DMS114 treated with DMSO at 0.1 percent for 48 hours (cell line): ENCODE results near the gene MAML2.
"Not testable (repeated sequence)": the region's sequence is repeated elsewhere in the genome, so short reads cannot be mapped to it uniquely, and the experiment has no call there.

Source experiments
- DNase-seq: peaks from one replicate; lab custom pipeline; 2025; ENCODE audit not compliant: unreplicated experiment; lab: John Stamatoyannopoulos, UW

Gene MAML2

GRCh38 chr11:96191752-96192151 lies 151.2 kb downstream of the MAML2 start:
- DNase-seq: no peak

- no peak for DNase-seq
Observed at GRCh38 chr11:96189351-96189750, 153.6 kb downstream of the MAML2 start.

GRCh38 chr11:96188243-96189006 lies 154.6 kb downstream of the MAML2 start:
- no peak for DNase-seq

GRCh38 chr11:96187822-96188221 lies 155.2 kb downstream of the MAML2 start:
- no peak for DNase-seq

GRCh38 chr11:96186806-96187205 lies 156.2 kb downstream of the MAML2 start:
- DNase-seq: no peak

GRCh38 chr11:96185220-96185768 lies 157.7 kb downstream of the MAML2 start:
- DNase-seq: no peak

GRCh38 chr11:96180937-96181336 lies 162.1 kb downstream of the MAML2 start:
- not testable (repeated sequence) for DNase-seq

GRCh38 chr11:96180341-96180740 lies 162.7 kb downstream of the MAML2 start:
- DNase-seq: no peak

- DNase-seq: no peak
Observed at GRCh38 chr11:96179905-96180304, 163.1 kb downstream of the MAML2 start.

GRCh38 chr11:96178887-96179279 lies 164.1 kb downstream of the MAML2 start:
- DNase-seq: no peak

GRCh38 chr11:96178049-96178886 lies 164.7 kb downstream of the MAML2 start:
- DNase-seq: no peak

- DNase-seq: no peak
Observed at GRCh38 chr11:96177146-96177545, 165.8 kb downstream of the MAML2 start.

- no peak for DNase-seq
Observed at GRCh38 chr11:96173906-96174305, 169.1 kb downstream of the MAML2 start.

GRCh38 chr11:96173422-96173821 lies 169.6 kb downstream of the MAML2 start:
- no peak for DNase-seq

GRCh38 chr11:96172604-96173003 lies 170.4 kb downstream of the MAML2 start:
- DNase-seq: no peak

- DNase-seq: no peak
Observed at GRCh38 chr11:96169250-96169649, 173.7 kb downstream of the MAML2 start.

- no peak for DNase-seq
Observed at GRCh38 chr11:96168623-96169022, 174.4 kb downstream of the MAML2 start.

GRCh38 chr11:96167787-96168186 lies 175.2 kb downstream of the MAML2 start:
- no peak for DNase-seq

GRCh38 chr11:96167203-96167758 lies 175.7 kb downstream of the MAML2 start:
- no peak for DNase-seq

- DNase-seq: no peak
Observed at GRCh38 chr11:96162816-96163499, 180.0 kb downstream of the MAML2 start.
